ENCODE measurements around the gene PFN3. TPM values are rescaled to one million over a fixed set of nuclear protein-coding genes. Genes with fewer than 3 reads are reported as not detected.

The PFN3 gene
- total RNA-seq, 1 donor, result not detected

DNA sequence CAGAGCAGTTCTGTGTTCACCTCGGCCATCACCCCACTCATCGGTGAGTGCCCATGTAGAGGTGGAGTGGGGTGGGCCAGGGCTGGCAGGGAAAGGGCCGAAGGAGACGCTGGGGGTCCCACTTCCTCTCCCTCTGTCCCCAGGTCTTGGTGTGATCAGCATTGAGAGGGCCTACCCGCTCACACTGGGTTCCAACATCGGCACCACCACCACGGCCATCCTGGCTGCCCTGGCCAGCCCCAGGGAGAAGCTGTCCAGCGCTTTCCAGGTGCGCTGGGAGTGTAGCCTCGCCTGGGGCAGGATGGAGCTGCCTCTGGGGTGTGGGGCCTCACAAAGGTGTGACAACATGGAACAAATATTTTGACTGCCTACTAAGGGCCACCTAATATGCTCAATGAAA lies 3.7 kb downstream of the PFN3 start:
- no peak for DNase-seq (ENCODE audit: low read depth)
- H3K4me3 ChIP-seq (ENCODE audit: low read depth, low read length), result no peak overlapping the region
- TF ChIP-seq, protein P1, sequence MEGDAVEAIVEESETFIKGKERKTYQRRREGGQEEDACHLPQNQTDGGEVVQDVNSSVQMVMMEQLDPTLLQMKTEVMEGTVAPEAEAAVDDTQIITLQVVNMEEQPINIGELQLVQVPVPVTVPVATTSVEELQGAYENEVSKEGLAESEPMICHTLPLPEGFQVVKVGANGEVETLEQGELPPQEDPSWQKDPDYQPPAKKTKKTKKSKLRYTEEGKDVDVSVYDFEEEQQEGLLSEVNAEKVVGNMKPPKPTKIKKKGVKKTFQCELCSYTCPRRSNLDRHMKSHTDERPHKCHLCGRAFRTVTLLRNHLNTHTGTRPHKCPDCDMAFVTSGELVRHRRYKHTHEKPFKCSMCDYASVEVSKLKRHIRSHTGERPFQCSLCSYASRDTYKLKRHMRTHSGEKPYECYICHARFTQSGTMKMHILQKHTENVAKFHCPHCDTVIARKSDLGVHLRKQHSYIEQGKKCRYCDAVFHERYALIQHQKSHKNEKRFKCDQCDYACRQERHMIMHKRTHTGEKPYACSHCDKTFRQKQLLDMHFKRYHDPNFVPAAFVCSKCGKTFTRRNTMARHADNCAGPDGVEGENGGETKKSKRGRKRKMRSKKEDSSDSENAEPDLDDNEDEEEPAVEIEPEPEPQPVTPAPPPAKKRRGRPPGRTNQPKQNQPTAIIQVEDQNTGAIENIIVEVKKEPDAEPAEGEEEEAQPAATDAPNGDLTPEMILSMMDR (IDR thresholded peaks at IDR 0.05; ENCODE audit: insufficient read depth, low read depth, low read length), result no peak

DNA sequence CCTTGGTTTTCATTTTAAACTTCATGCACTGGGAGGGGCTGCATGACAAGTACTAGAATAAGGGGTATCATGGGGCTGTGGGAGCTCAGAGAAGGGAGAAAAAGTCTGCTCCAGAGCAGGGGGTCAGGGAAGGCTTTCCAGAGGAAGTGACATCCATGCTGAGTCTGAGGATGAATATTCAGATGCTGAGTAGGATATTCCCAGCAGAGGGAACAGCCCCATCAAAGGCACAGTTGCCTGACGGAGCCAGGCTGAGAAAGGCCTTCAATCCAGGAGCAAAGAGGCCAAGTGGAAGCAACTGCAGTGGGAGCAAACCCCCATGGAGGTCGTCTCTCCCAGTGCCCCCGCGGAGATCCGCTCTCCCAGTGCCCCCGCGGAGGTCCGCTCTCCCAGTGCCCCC lies 4.4 kb downstream of the PFN3 start:
- no peak overlapping the region for H3K4me3 ChIP-seq (ENCODE audit: low read depth, low read length)
- TF ChIP-seq, protein P1 (IDR thresholded peaks at IDR 0.05; ENCODE audit: insufficient read depth, low read depth, low read length), result no peak
- DNase-seq (ENCODE audit: low read depth), result no peak

DNA sequence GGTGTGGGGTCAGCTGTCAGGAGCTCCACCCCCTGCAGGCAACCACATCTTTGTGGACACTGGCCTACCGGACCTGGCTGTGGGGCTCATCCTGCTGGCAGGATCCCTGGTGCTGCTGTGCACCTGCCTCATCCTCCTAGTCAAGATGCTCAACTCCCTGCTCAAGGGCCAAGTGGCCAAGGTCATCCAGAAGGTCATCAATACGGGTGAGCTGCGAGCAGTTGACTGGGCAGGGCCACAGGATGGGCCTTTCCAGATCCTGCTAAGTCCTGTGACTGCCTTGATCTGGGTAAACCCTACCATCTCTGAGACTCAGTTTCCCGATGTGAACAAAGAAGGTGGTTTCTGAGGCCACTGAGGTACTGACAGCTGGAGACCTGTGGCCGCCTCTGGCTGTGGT lies 6.5 kb downstream of the PFN3 start:
- no peak for DNase-seq (ENCODE audit: low read depth)
- TF ChIP-seq, protein P1 (IDR thresholded peaks at IDR 0.05; ENCODE audit: insufficient read depth, low read depth, low read length), result no peak

DNA sequence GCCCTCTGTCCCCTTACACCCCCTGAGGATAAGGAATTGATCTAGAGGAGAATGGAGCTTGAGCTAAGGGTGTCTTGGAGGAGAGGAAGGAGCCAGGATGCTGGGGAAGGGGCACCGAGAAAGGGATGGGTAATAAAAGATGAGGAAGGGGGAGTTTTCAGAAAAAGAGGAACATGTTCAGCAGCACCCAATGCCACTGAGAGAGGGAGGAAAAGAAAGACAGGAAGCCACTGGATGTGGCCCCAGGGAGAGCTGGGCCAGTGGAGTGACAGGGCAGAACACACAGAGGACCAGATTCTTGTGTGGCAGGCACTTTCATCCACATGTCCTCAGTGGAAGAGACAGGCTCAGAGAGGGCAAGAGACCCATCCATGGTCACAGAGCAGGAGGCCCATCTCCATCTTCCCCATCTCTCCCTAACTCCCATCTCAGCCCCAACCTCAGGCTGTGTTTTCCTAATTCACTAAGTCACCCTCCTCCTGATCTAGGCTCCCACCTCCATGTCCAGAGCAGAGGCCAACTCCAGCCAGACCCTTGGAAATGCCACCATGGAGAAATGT lies 7.2 kb downstream of the PFN3 start:
- no peak for DNase-seq (ENCODE audit: low read depth)
- H3K4me3 ChIP-seq (ENCODE audit: low read depth, low read length), result no peak overlapping the region
- TF ChIP-seq, protein P1 (IDR thresholded peaks at IDR 0.05; ENCODE audit: insufficient read depth, low read depth, low read length), result no peak

More for the DNA sequence above, 6.5 kb downstream of the PFN3 start:
- H3K4me3 ChIP-seq (ENCODE audit: low read depth, low read length), result no peak overlapping the region

DNA sequence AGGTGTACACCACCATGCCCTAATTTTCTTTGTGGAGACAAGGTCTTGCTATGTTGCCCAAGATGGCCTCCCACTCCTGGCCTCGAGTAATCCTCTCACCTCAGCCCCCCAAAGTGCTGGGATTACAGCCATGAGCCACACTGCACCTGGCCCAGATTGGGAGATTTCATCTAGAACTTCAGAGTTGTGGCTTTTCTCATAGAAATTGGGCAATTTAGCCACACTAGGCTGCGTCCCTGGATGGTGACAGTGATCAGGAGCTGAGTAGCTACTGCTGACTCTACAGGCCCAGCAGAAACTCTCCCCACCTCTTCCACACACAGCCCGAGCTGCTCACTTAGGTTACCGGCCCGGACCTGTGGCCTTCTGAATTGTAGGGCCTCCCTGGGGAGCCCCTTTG lies 7.7 kb downstream of the PFN3 start:
- DNase-seq (ENCODE audit: low read depth), result no peak
- TF ChIP-seq, protein P1 (IDR thresholded peaks at IDR 0.05; ENCODE audit: insufficient read depth, low read depth, low read length), result no peak
- H3K4me3 ChIP-seq (ENCODE audit: low read depth, low read length), result no peak overlapping the region

DNA sequence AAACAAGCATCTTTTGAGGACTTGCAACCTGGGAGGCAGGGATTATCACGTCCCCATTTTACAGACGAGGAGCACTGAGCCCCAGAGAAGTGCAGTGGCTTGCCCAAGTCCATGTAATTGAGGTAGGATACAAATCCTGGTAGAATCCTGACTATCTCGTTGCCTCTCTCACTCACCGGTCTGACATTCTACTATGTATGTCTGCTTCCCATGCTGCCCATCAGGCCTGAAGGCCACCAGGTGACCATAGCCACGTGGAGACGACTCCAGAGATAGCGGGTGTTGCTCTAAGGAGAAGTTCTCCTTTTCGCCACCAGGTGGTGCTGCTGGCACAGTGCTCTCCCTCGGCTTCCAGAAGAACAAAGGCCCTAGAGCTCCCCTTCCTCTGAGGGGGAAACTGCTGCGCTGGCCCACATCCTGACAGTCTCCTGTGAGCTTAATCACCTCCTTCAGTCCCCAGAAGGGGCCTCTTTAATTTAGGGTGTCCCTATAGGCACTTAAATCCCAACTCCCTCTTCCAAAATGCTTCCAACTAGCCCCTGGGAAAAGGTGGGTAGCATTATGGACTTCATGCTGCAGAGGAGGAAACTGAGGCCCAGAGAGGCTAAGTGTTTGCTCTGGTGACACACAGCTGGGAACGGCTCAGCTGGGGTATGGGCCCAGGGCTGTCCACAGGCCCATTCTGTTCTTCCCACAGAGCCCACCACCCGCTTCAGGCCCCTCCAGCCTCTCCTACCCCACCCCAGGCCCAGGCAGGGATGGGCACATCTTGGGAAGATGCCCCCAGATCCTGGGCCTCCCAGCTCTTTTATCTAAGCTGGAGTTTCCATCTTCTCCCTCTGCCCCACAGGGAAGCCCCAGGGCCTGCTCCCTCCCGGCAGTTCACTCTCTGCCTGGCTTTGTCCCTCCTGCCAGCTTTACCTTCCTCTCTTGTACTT lies 9.8 kb downstream of the PFN3 start:
- peak; percentile 87 for DNase-seq (ENCODE audit: low read depth)
- TF ChIP-seq, protein P1 (IDR thresholded peaks at IDR 0.05; ENCODE audit: insufficient read depth, low read depth, low read length), result peak; percentile 97
- H3K4me3 ChIP-seq (ENCODE audit: low read depth, low read length), result no peak overlapping the region

Data from fibroblast of villous mesenchyme (primary cell).